ENCODE measurements around the gene KIRREL3. TPM values are rescaled to one million over a fixed set of nuclear protein-coding genes. Genes with fewer than 3 reads are reported as not detected.

The KIRREL3 gene
- total and polyA plus RNA-seq, 2 of the 4 experiments (the other 2 are of a cell fraction): 10.9 to 15.9 TPM

DNA sequence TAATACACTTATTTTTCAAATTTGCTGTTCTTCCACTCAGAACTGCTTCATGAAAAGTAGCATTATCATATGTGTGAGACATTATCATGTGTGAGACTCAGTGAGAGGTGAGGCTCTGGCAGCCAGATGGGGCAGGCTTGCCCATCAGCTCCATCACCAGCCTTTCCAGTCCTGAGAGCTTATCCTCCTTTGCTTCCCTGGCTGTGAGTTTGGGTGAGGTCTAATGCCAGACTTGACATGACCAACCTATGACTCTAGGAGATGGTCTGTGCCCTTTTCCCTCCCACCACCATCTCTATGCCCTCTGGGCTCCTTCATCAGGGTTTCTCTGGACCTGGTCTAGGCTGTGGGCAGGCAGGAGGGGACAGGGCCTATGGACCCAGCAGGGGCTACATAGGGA is 145.0 kb downstream of the KIRREL3 start:
- ChIA-PET CTCF (no interaction called here), POLR2A (ENCODE audit: unreplicated experiment) (no interaction called here)
- no TSS peak for BruUV-seq (replicated peaks)
- no peak overlapping the region for H2AK5ac ChIP-seq (ENCODE audit: low read depth, low read length)
- H3K4me2 ChIP-seq (ENCODE audit: low read depth, low read length): no peak overlapping the region
- no peak overlapping the region for H2AK9ac ChIP-seq (replicated peaks; ENCODE audit: low read depth, low read length, poor library complexity)
- no peaks in the 10 kb centered on the region for H3K4me1 ChIP-seq (ENCODE audit: control insufficient read depth, insufficient read depth, low read length)
- in situ Hi-C loops (cut with MboI; ENCODE audit: low sequenced_read_pairs): no loop called here
- H2BK120ac ChIP-seq (ENCODE audit: low read depth, low read length): no peak overlapping the region
- H4K91ac ChIP-seq (ENCODE audit: insufficient read depth, low read depth, low read length): no peak overlapping the region
- no peak for DNase-seq
- no peak overlapping the region for H3K18ac ChIP-seq (ENCODE audit: low read depth, low read length)
- no peaks in the 10 kb centered on the region for H4K20me1 ChIP-seq (ENCODE audit: insufficient read depth, low read length)
- no peak for ATAC-seq (ENCODE audit: low read depth)
- no peak overlapping the region for H2BK5ac ChIP-seq (ENCODE audit: low read depth, low read length, poor library complexity, severe bottlenecking)
- H3K56ac ChIP-seq (ENCODE audit: extremely low read depth, insufficient read depth, low read length): no peak overlapping the region
- H3K23ac ChIP-seq (ENCODE audit: low read depth, low read length): no peak overlapping the region
- no peaks in the 10 kb centered on the region for H3K36me3 ChIP-seq (ENCODE audit: control insufficient read depth, insufficient read depth, low read length)
- no peak overlapping the region for H2AFZ ChIP-seq (replicated peaks; ENCODE audit: low read length, poor library complexity)
- TF ChIP-seq RAD21 (IDR thresholded peaks at IDR 0.05; ENCODE audit: low read length): no peak
- TF ChIP-seq RCOR1 (IDR thresholded peaks at IDR 0.05; ENCODE audit: insufficient replicate concordance, low read length): no peak
- TF ChIP-seq POLR2A (IDR thresholded peaks at IDR 0.05; ENCODE audit: low read depth, low read length): no peak
- no peak for TF ChIP-seq CEBPB (IDR thresholded peaks at IDR 0.05; ENCODE audit: low read depth, low read length)
- no peak for TF ChIP-seq ELK1 (IDR thresholded peaks at IDR 0.05; ENCODE audit: borderline replicate concordance, low read depth, low read length)
- TF ChIP-seq NFE2L2 (IDR thresholded peaks at IDR 0.05; ENCODE audit: low read depth, low read length): no peak
- TF ChIP-seq CHD1 (IDR thresholded peaks at IDR 0.05; ENCODE audit: low read depth, low read length): no peak
- H4K5ac ChIP-seq (ENCODE audit: low read depth, low read length): no peak overlapping the region
- intact Hi-C loops (cut with micrococcal nuclease): no loop called here
- no peak overlapping the region for H2BK15ac ChIP-seq (ENCODE audit: low read depth, low read length)
- H3K4me3 ChIP-seq (ENCODE audit: insufficient read depth, low read depth, low read length): no peak overlapping the region
- no peak overlapping the region for H2BK20ac ChIP-seq (ENCODE audit: low read depth, low read length)
- H3K4ac ChIP-seq (ENCODE audit: low read depth, low read length): no peak overlapping the region
- no peak overlapping the region for H3K27ac ChIP-seq (ENCODE audit: insufficient read depth, low read length)
- H3K27me3 ChIP-seq (ENCODE audit: control insufficient read depth, insufficient read depth, low read length): no peaks in the 10 kb centered on the region
- H3K9me1 ChIP-seq (ENCODE audit: insufficient read depth, low read length): peaks cover 6% of the 10 kb centered on the region; the same call in 1 of the 2 replicates
- H3K14ac ChIP-seq (replicated peaks; ENCODE audit: low read depth, low read length): no peak overlapping the region
- dilution Hi-C loops (cut with HindIII; ENCODE audit: low sequenced_read_pairs, unreplicated experiment): no loop called here
- no peak overlapping the region for H3K9ac ChIP-seq (ENCODE audit: low read depth, low read length)
- no peaks in the 10 kb centered on the region for H3K9me3 ChIP-seq (ENCODE audit: control insufficient read depth, insufficient read depth, low read length)
- no peak overlapping the region for H4K8ac ChIP-seq (ENCODE audit: low read depth in 2 of 2, low read length in 2 of 2)
- peaks cover 0 to 13% of the 10 kb centered on the region in 2 experiments; a peak in 2 of 4 replicates for H3K79me1 ChIP-seq (ENCODE audit: low read depth in 1 of 2, low read length in 2 of 2)

Measured in IMR-90 (cell line).